HEK293T (cell line): Measurements from ENCODE around the gene SLC15A3.

Experiments
- BHLHE40 ChIP-seq: fragments of 450-650 bp; IDR thresholded peaks from 2 replicates; pipeline ENCODE4 v1.6.1; 2016; ENCODE audit warnings: mild to moderate bottlenecking, moderate library complexity, borderline replicate concordance
- ELF4 ChIP-seq: fragments of 450-650 bp; IDR thresholded peaks from 2 replicates; pipeline ENCODE4 v1.6.1; 2017; ENCODE audit warnings: antibody characterized with exemption
- FOXA1 ChIP-seq: fragments of 450-650 bp; IDR thresholded peaks from 2 replicates; pipeline ENCODE4 v1.6.1; 2016; ENCODE audit warnings: mild to moderate bottlenecking
- FOXK2 ChIP-seq: fragments of 450-650 bp; IDR thresholded peaks from 2 replicates; pipeline ENCODE4 v1.6.1; 2016; ENCODE audit warnings: mild to moderate bottlenecking
- L3MBTL2 ChIP-seq: fragments of 450-650 bp; conservative IDR thresholded peaks from 2 replicates; pipeline ENCODE4 v1.6.1; 2016; ENCODE audit warnings: mild to moderate bottlenecking
- SP1 ChIP-seq: fragments of 450-650 bp; IDR thresholded peaks from 2 replicates; pipeline ENCODE4 v1.6.1; 2017
- SUZ12 ChIP-seq: fragments of 450-650 bp; IDR thresholded peaks from 2 replicates; pipeline ENCODE4 v1.6.1; 2016; ENCODE audit warnings: mild to moderate bottlenecking
- TARDBP ChIP-seq: fragments of 450-650 bp; IDR thresholded peaks from 2 replicates; pipeline ENCODE4 v1.6.1; 2016
- TF ChIP-seq, protein P1 (sequence below): fragments of 450-650 bp; IDR thresholded peaks from 2 replicates; pipeline ENCODE4 v1.6.1; 2016

DNA sequence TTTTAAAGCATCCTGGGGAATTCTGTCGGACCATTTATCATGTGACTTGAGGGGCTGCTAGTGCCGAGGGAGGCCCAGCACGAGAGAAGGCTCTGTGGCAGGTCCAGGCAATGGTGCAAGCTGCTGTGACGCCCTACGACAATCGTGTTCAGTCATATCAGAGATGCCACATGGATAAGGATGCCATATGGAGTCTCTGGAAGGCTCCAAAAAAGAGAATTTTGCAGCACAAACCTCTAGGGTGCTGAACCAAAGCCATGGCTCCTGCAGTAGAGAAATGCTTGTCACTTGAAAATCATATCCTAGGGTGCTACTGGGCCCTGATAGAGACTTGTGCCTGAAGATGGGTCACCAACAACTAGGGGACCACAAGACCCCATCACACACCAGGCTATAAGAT, 12.8 kb upstream of the SLC15A3 start:
- TF ChIP-seq ELF4 (no peak), SUZ12 (no peak), SP1 (no peak), FOXA1 (no peak), L3MBTL2 (no peak), TARDBP (no peak), BHLHE40 (no peak), FOXK2 (no peak)
- TF ChIP-seq, protein P1, sequence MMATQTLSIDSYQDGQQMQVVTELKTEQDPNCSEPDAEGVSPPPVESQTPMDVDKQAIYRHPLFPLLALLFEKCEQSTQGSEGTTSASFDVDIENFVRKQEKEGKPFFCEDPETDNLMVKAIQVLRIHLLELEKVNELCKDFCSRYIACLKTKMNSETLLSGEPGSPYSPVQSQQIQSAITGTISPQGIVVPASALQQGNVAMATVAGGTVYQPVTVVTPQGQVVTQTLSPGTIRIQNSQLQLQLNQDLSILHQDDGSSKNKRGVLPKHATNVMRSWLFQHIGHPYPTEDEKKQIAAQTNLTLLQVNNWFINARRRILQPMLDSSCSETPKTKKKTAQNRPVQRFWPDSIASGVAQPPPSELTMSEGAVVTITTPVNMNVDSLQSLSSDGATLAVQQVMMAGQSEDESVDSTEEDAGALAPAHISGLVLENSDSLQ, result no peak
